NCI-H2196 (cell line): ENCODE results near the gene SSUH2.
"Not testable (repeated sequence)": the region's sequence is repeated elsewhere in the genome, so short reads cannot be mapped to it uniquely, and the experiment has no call there.

ENCODE experiments used
- DNase-seq: peaks from one replicate; lab custom pipeline; 2025; ENCODE audit not compliant: unreplicated experiment; lab: John Stamatoyannopoulos, UW

Gene SSUH2

GRCh38 chr3:8589880-8590556 lies 54.6 kb downstream of the SSUH2 start:
- no peak for DNase-seq

- no peak for DNase-seq
These were observed 59.9 kb downstream of the SSUH2 start for GRCh38 chr3:8584661-8585060.

GRCh38 chr3:8581806-8582445 lies 62.7 kb downstream of the SSUH2 start:
- no peak for DNase-seq

- DNase-seq, result no peak
These were observed 63.2 kb downstream of the SSUH2 start for GRCh38 chr3:8581373-8581772.

GRCh38 chr3:8580434-8580833 lies 64.2 kb downstream of the SSUH2 start:
- not testable (repeated sequence) for DNase-seq

GRCh38 chr3:8579943-8580342 lies 64.7 kb downstream of the SSUH2 start:
- no peak for DNase-seq

GRCh38 chr3:8579096-8579495 lies 65.5 kb downstream of the SSUH2 start:
- DNase-seq, result no peak

- no peak for DNase-seq
These were observed 66.3 kb downstream of the SSUH2 start for GRCh38 chr3:8578282-8578681.

- no peak for DNase-seq
These were observed 67.6 kb downstream of the SSUH2 start for GRCh38 chr3:8576841-8577571.

- no peak for DNase-seq
These were observed 68.2 kb downstream of the SSUH2 start for GRCh38 chr3:8576436-8576835.

GRCh38 chr3:8575364-8576104 lies 69.1 kb downstream of the SSUH2 start:
- no peak for DNase-seq

GRCh38 chr3:8574670-8575322 lies 69.8 kb downstream of the SSUH2 start:
- no peak for DNase-seq

- DNase-seq, result no peak
These were observed 70.4 kb downstream of the SSUH2 start for GRCh38 chr3:8574040-8574669.

- no peak for DNase-seq
These were observed 71.2 kb downstream of the SSUH2 start for GRCh38 chr3:8573342-8573926.

GRCh38 chr3:8571256-8571655 lies 73.3 kb downstream of the SSUH2 start:
- no peak for DNase-seq
